Superior temporal gyrus (tissue), 1 donor: Measurements from ENCODE around the gene SLC41A3.
"Not testable (repeated sequence)": the region's sequence is repeated elsewhere in the genome, so short reads cannot be mapped to it uniquely, and the experiment has no call there.

Experiments
- DNase-seq: peaks from one replicate; pipeline ENCODE4 v3.0.0-alpha.2; 2016; ENCODE audit errors: extremely low spot score

SLC41A3 gene

GRCh38 chr3:126106336-126107202, 22.6 kb upstream of the SLC41A3 start:
- no peak for DNase-seq

- no peak for DNase-seq
Observed at GRCh38 chr3:126105691-126106187, 21.8 kb upstream of the SLC41A3 start.

- no peak for DNase-seq
Observed at GRCh38 chr3:126104742-126105605, 21.1 kb upstream of the SLC41A3 start.

GRCh38 chr3:126104028-126104635, 20.2 kb upstream of the SLC41A3 start:
- no peak for DNase-seq

- DNase-seq: no peak
Observed at GRCh38 chr3:126103121-126104027, 19.4 kb upstream of the SLC41A3 start.

- no peak for DNase-seq
Observed at GRCh38 chr3:126102530-126102951, 18.6 kb upstream of the SLC41A3 start.

GRCh38 chr3:126102011-126102410, 18.1 kb upstream of the SLC41A3 start:
- DNase-seq: no peak

GRCh38 chr3:126101521-126101982, 17.6 kb upstream of the SLC41A3 start:
- DNase-seq: no peak

GRCh38 chr3:126100634-126101301, 16.8 kb upstream of the SLC41A3 start:
- DNase-seq: no peak

GRCh38 chr3:126100269-126100633, 16.3 kb upstream of the SLC41A3 start:
- DNase-seq: no peak

GRCh38 chr3:126098391-126098858, 14.5 kb upstream of the SLC41A3 start:
- no peak for DNase-seq

- no peak for DNase-seq
Observed at GRCh38 chr3:126097801-126098200, 13.9 kb upstream of the SLC41A3 start.

- not testable (repeated sequence) for DNase-seq
Observed at GRCh38 chr3:126096274-126096673, 12.3 kb upstream of the SLC41A3 start.

- DNase-seq: not testable (repeated sequence)
Observed at GRCh38 chr3:126092128-126092527, 8.2 kb upstream of the SLC41A3 start.

GRCh38 chr3:126087552-126088175, 3.7 kb upstream of the SLC41A3 start:
- DNase-seq: no peak

- DNase-seq: no peak
Observed at GRCh38 chr3:126085841-126086240, 1.9 kb upstream of the SLC41A3 start.

- DNase-seq: no peak
Observed at GRCh38 chr3:126085276-126085675, 1.4 kb upstream of the SLC41A3 start.

GRCh38 chr3:126084768-126085180, 850 bp upstream of the SLC41A3 start:
- DNase-seq: peak; percentile 20

- DNase-seq: no peak
Observed at GRCh38 chr3:126083511-126083912, 412 bp downstream of the SLC41A3 start.

GRCh38 chr3:126083138-126083445, 832 bp downstream of the SLC41A3 start:
- DNase-seq: no peak
